Thyroid gland (tissue), 4 donors: ENCODE data around the gene ACAD8. TPM values are rescaled to one million over a fixed set of nuclear protein-coding genes. Genes with fewer than 3 reads are reported as not detected.

Experiments used
- DNase-seq, 2 donors: peaks; one replicate each; pipeline ENCODE4 v3.0.0-alpha.2; 2019
- H3K27ac ChIP-seq, 3 donors: fragments of 200-600 bp; sonication (generic); 1 replicate in 2 of 3; 2 replicates in 1 of 3; pipeline ENCODE4 v1.5.1; 2016 to 2019; ENCODE audit warnings: mild to moderate bottlenecking in 1 of 3, moderate library complexity in 1 of 3
- H3K27me3 ChIP-seq: fragments of 200-600 bp; sonication (generic); one replicate; pipeline ENCODE4 v1.5.1; 2019
- H3K36me3 ChIP-seq, 2 donors: fragments of 200-600 bp; sonication (generic); one replicate each; pipeline ENCODE4 v1.5.1; 2016 to 2019
- H3K4me1 ChIP-seq, 2 donors: fragments of 200-600 bp; sonication (generic); one replicate each; pipeline ENCODE4 v1.5.1; 2017 to 2019
- H3K4me3 ChIP-seq, 3 donors: fragments of 200-600 bp; sonication (generic); replicated peaks in 1 of 3; 1 replicate in 2 of 3; 2 replicates in 1 of 3; pipeline ENCODE4 v1.5.1; 2016; ENCODE audit warnings: mild to moderate bottlenecking in 1 of 3
- H3K9me3 ChIP-seq: fragments of 200-600 bp; sonication (generic); one replicate; pipeline ENCODE4 v1.5.1; 2017
- CTCF ChIP-seq, 6 experiments: fragments of 200-600 bp in 3 of 6; fragments of 450-650 bp in 3 of 6; sonication (generic) in 3 of 6; IDR thresholded peaks; one replicate each; pipeline ENCODE4 v1.5.1; 2016 to 2019; ENCODE audit warnings: antibody characterized with exemption in 6 of 6, mild to moderate bottlenecking in 2 of 6, inconsistent platforms in 1 of 6, moderate library complexity in 1 of 6
- POLR2A ChIP-seq, 2 donors: fragments of 450-650 bp; IDR thresholded peaks; one replicate each; pipeline ENCODE4 v1.6.1; 2017; ENCODE audit warnings: antibody characterized with exemption in 2 of 2, mild to moderate bottlenecking in 2 of 2, moderate library complexity in 1 of 2
- WGBS, 2 donors: methylation state at CpG; one replicate each; pipeline ENCODE4 v1.1.5; 2017; 5-methylcytosine and 5-hydroxymethylcytosine counted together
- intact Hi-C: fragments of 100-400 bp; cut with DNase I; formaldehyde crosslinking; loops from one replicate; pipeline ENCODE4 v1.15.1; 2023
- total RNA-seq, 4 donors: library from RNA; depleted of rRNA; stranded (reverse); fragments of >200 nt; gene quantifications; one replicate each; pipeline ENCODE4 v1.2.3, GENCODE V29; 2016

The ACAD8 gene
- total RNA-seq, 4 donors from 2014 or later = 57.2 to 130 (median 73.2) TPM

GRCh38 chr11:134270250-134270714 is 16.9 kb downstream of the ACAD8 start:
- Histone ChIP-seq H3K27ac (no peak overlapping the region), H3K9me3 (no peaks in the 10 kb centered on the region), H3K36me3 (no peaks in the 10 kb centered on the region), H3K4me1 (no peaks in the 10 kb centered on the region), H3K27me3 (peaks cover 12% of the 10 kb centered on the region), H3K4me3 (no peak overlapping the region)
- no peak for TF ChIP-seq POLR2A (IDR thresholded peaks at IDR 0.05)
- 46% methylated on average over 4 to 5 of the region's 5 CpGs for WGBS, 2 donors
- no peak for DNase-seq
- intact Hi-C loops = no loop called here

- DNase-seq = no peak
- Histone ChIP-seq H3K9me3 (no peaks in the 10 kb centered on the region), H3K27ac (no peak overlapping the region), H3K4me3 (no peak overlapping the region), H3K36me3 (no peaks in the 10 kb centered on the region), H3K27me3 (peaks cover 15% of the 10 kb centered on the region), H3K4me1 (peaks cover 9 to 16% of the 10 kb centered on the region in 2 donors)
- intact Hi-C loops = no loop called here
- TF ChIP-seq CTCF (IDR thresholded peaks at IDR 0.05) (no peak), POLR2A (IDR thresholded peaks at IDR 0.05) (no peak)
- 94 to 99% methylated on average over 4 of the region's 4 CpGs for WGBS, 2 donors
Measured at GRCh38 chr11:134271978-134272377, 18.6 kb downstream of the ACAD8 start.

- Histone ChIP-seq H3K4me3 (no peak overlapping the region), H3K9me3 (no peaks in the 10 kb centered on the region), H3K27ac (no peak overlapping the region), H3K36me3 (no peaks in the 10 kb centered on the region), H3K27me3 (peaks cover 16% of the 10 kb centered on the region), H3K4me1 (peaks cover 9 to 22% of the 10 kb centered on the region in 2 donors)
- DNase-seq = peak in 1 of 2 donors; percentile 33
- intact Hi-C loops = no loop called here
- no peak for TF ChIP-seq POLR2A (IDR thresholded peaks at IDR 0.05)
- 37 to 46% methylated on average over 18 of the region's 18 CpGs for WGBS, 2 donors
Measured at GRCh38 chr11:134272381-134273316, 19.3 kb downstream of the ACAD8 start.

GRCh38 chr11:134273317-134273712 is 19.9 kb downstream of the ACAD8 start:
- no peaks in the 10 kb centered on the region for H3K36me3 ChIP-seq
- no peak overlapping the region for H3K4me3 ChIP-seq
- DNase-seq = no peak
- H3K4me1 ChIP-seq = peaks cover 9 to 22% of the 10 kb centered on the region in 2 donors
- H3K27me3 ChIP-seq = peaks cover 16% of the 10 kb centered on the region
- intact Hi-C loops = no loop called here
- WGBS, 2 donors = 49 to 74% methylated on average over 3 of the region's 3 CpGs
- no peaks in the 10 kb centered on the region for H3K9me3 ChIP-seq
- TF ChIP-seq POLR2A (IDR thresholded peaks at IDR 0.05) (no peak), CTCF (IDR thresholded peaks at IDR 0.05) (no peak)
- no peak overlapping the region for H3K27ac ChIP-seq

- H3K4me3 ChIP-seq = no peak overlapping the region
Measured at GRCh38 chr11:134275188-134275533, 21.8 kb downstream of the ACAD8 start.

More at GRCh38 chr11:134275188-134275533, 21.8 kb downstream of the ACAD8 start:
- WGBS, 2 donors = 41 to 47% methylated on average over 5 of the region's 5 CpGs
- DNase-seq = no peak
- intact Hi-C loops = no loop called here
- Histone ChIP-seq H3K9me3 (no peaks in the 10 kb centered on the region), H3K36me3 (no peaks in the 10 kb centered on the region), H3K4me1 (peaks cover 9 to 22% of the 10 kb centered on the region in 2 donors), H3K27me3 (peaks cover 16% of the 10 kb centered on the region), H3K27ac (no peak overlapping the region)
- TF ChIP-seq POLR2A (IDR thresholded peaks at IDR 0.05) = no peak
- no peak for TF ChIP-seq CTCF (IDR thresholded peaks at IDR 0.05)
